Left ventricle myocardium inferior (tissue), 1 donor: Measurements from ENCODE around the gene CADPS2. TPM values are rescaled to one million over a fixed set of nuclear protein-coding genes. Genes with fewer than 3 reads are reported as not detected.

ENCODE experiments used
- DNase-seq: peaks from one replicate; pipeline ENCODE4 v3.0.0-alpha.2; 2020
- H3K27ac ChIP-seq: fragments of 200-600 bp; replicated peaks from 2 replicates; pipeline ENCODE4 v1.8.0; 2021
- H3K27me3 ChIP-seq: fragments of 200-600 bp; 2 replicates; pipeline ENCODE4 v1.8.0; 2021; ENCODE audit warnings: low read depth
- H3K36me3 ChIP-seq: fragments of 200-600 bp; 2 replicates; pipeline ENCODE4 v1.8.0; 2021
- H3K4me1 ChIP-seq: fragments of 200-600 bp; 2 replicates; pipeline ENCODE4 v1.8.0; 2021
- H3K4me3 ChIP-seq: fragments of 200-600 bp; 2 replicates; pipeline ENCODE4 v1.8.0; 2021; ENCODE audit warnings: mild to moderate bottlenecking, moderate library complexity
- H3K9me3 ChIP-seq: fragments of 200-600 bp; replicated peaks from 2 replicates; pipeline ENCODE4 v1.8.0; 2021
- CTCF ChIP-seq: fragments of 200-600 bp; IDR thresholded peaks from 2 replicates; pipeline ENCODE4 v1.8.0; 2021; ENCODE audit warnings: antibody characterized with exemption, mild to moderate bottlenecking, borderline replicate concordance
- intact Hi-C: fragments of 100-400 bp; cut with micrococcal nuclease; formaldehyde crosslinking; loops from one replicate; pipeline ENCODE4 v1.11.0; 2022
- total RNA-seq: library from RNA; stranded (reverse); fragmentation: NEBNext Ultra II Directional; extraction: Animal tissue kit (Norgen Biotek cat#: 25700); gene quantifications from one replicate; pipeline ENCODE4 v1.2.1, GENCODE V29; 2021
- donor health status: DM: no; HTN: yes; CAD: no; lungs with severe emphysema.

The CADPS2 gene
- total RNA-seq, 1 donor from 2014 or later = 11.9 TPM

- peaks cover 4% of the 10 kb centered on the region for H3K9me3 ChIP-seq
- H3K36me3 ChIP-seq = no peaks in the 10 kb centered on the region
- no peak for DNase-seq
- no peak overlapping the region for H3K4me3 ChIP-seq
- H3K27me3 ChIP-seq = no peaks in the 10 kb centered on the region
- no peaks in the 10 kb centered on the region for H3K4me1 ChIP-seq
- intact Hi-C loops = no loop called here
- TF ChIP-seq CTCF = no peak
- no peak overlapping the region for H3K27ac ChIP-seq
These were observed 54.8 kb downstream of the CADPS2 start for GRCh38 chr7:122831436-122831835.

- no peak for TF ChIP-seq CTCF
- Histone ChIP-seq H3K36me3 (no peaks in the 10 kb centered on the region), H3K9me3 (no peaks in the 10 kb centered on the region), H3K27ac (no peak overlapping the region), H3K4me1 (no peaks in the 10 kb centered on the region), H3K27me3 (no peaks in the 10 kb centered on the region), H3K4me3 (no peak overlapping the region)
- DNase-seq = no peak
- intact Hi-C loops = no loop called here
These were observed 56.3 kb downstream of the CADPS2 start for GRCh38 chr7:122829962-122830361.

- Histone ChIP-seq H3K27me3 (no peaks in the 10 kb centered on the region), H3K4me1 (no peaks in the 10 kb centered on the region), H3K27ac (no peak overlapping the region), H3K9me3 (no peaks in the 10 kb centered on the region), H3K4me3 (no peak overlapping the region), H3K36me3 (no peaks in the 10 kb centered on the region)
- no peak for TF ChIP-seq CTCF
- intact Hi-C loops = no loop called here
- DNase-seq = no peak
These were observed 58.5 kb downstream of the CADPS2 start for GRCh38 chr7:122827763-122828162.

- Histone ChIP-seq H3K36me3 (no peaks in the 10 kb centered on the region), H3K27ac (no peak overlapping the region), H3K4me3 (no peak overlapping the region), H3K9me3 (peaks cover 14% of the 10 kb centered on the region), H3K27me3 (no peaks in the 10 kb centered on the region), H3K4me1 (no peaks in the 10 kb centered on the region)
- intact Hi-C loops = no loop called here
- no peak for DNase-seq
- no peak for TF ChIP-seq CTCF
These were observed 72.4 kb downstream of the CADPS2 start for GRCh38 chr7:122813845-122814244.

- peak overlapping the region; percentile 88 for H3K27ac ChIP-seq
- H3K4me3 ChIP-seq = no peak overlapping the region
- intact Hi-C loops = loop anchor here (10.0 kb wide), 1 partner anchor 81 kb away; the partner anchor contains the start of gene CADPS2
- no peaks in the 10 kb centered on the region for H3K9me3 ChIP-seq
- no peaks in the 10 kb centered on the region for H3K27me3 ChIP-seq
- no peak for TF ChIP-seq CTCF
- H3K36me3 ChIP-seq = no peaks in the 10 kb centered on the region
- no peak for DNase-seq
- H3K4me1 ChIP-seq = peaks cover 41% of the 10 kb centered on the region
These were observed 82.4 kb downstream of the CADPS2 start for GRCh38 chr7:122803851-122804250.

- Histone ChIP-seq H3K4me1 (peaks cover 37% of the 10 kb centered on the region), H3K27ac (peak overlapping the region; percentile 88), H3K4me3 (no peak overlapping the region), H3K9me3 (no peaks in the 10 kb centered on the region), H3K36me3 (no peaks in the 10 kb centered on the region), H3K27me3 (no peaks in the 10 kb centered on the region)
- intact Hi-C loops = loop anchor here (10.0 kb wide), 1 partner anchor 81 kb away; the partner anchor contains the start of gene CADPS2
- TF ChIP-seq CTCF = peak; percentile 74
- no peak for DNase-seq
These were observed 82.9 kb downstream of the CADPS2 start for GRCh38 chr7:122803323-122803722.
